GM21528 (cell line): ENCODE measurements around the gene FGFR2.

Experiments used
- ATAC-seq: cut with Tn5 transposase; IDR thresholded peaks from one replicate; pipeline ENCODE4 v1.9.1; 2021; ENCODE audit warnings: mild to moderate bottlenecking, moderate library complexity; ENCODE audit not compliant: unreplicated experiment, low FRiP score

FGFR2 gene

GRCh38 chr10:121503587-121504051 is 94.6 kb downstream of the FGFR2 start:
- no peak for ATAC-seq

DNA sequence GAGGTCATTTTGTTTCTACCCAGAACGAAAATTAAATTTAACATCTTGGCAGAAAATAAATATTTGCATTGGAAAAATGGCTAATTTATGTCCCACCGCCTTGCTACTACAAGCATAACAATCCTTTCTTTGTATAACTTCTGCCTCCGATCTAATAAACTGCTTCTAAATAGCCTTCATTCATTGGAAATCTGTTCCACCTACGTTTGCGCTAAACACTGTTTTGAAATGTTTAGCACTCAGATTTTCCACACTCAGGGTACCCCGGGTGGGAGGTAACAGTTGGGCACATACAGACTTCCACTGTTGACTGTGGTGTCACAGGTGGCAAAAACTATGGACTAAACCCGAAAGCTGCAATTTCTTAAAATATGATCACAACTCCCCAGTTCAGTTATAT is 96.4 kb downstream of the FGFR2 start:
- ATAC-seq = no peak

DNA sequence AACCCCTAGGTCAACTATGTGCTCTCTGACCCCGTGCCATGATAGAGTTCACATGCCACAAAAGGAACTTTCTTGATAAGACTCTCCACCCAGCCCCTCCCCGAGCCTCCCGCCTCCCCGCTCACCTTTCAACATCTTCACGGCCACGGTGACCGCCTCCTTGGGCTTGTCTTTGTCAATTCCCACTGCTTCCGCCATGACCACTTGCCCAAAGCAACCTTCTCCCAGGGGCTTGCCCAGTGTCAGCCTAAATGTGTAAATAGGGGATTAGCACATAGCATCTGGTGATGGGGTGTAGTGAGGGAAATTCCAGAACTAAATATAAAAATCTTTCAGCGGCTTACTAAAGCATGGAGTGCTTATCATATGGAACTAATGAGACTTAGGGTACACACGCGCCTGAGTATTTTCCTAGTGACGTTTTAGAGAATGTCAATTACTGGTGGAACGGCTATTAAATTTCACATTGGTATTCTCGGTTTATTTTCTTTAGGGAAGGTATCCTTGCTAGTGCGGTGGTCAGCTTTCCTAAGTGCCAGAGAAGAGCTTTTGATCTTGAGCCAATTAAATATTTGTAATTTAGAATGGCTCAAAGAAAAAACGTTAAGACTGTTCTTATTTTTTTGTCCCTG is 97.4 kb downstream of the FGFR2 start:
- ATAC-seq = no peak

DNA sequence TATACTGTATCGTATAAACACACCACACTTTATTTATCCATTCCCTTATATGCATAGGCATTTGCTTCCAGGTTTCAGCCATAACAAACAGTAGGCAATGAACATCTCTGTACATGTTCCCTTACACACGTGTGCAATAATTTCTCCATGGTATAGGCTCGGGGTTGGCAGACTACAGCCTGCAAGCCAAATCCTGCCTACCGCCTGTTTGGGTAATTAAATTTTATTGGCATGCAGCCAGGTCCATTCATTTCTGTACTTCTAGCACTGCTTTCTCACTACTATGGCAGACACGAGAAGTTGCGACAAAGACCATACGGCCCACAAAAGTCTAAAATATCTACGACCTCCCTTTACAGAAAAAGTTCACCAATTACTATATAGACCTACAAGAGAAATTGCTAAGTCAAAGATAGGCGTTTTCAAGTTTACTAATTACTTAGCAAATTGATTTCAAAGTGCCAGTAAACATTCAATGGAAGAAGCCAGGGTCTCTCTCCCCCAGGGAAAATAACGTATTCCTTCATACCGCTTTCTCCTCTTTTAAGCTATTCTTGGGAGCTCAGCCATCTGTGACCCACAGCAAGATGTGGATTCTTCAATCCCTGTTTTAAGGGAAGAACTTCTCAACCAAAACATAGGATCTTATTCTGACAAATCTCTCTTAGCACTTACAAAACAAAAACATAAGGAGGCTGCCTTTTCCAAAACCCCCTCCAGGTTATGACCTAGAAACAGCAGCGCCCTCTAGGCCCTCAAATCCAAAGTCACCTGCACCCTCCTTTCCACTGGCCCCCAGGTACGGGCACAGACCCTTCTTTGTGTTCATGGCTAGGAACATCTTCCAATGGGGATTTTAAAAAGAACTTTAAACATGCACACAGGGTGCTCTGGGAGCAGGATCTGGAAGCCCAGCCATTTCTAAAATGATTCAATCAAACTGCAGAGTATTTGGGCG is 100.5 kb downstream of the FGFR2 start:
- ATAC-seq = no peak

DNA sequence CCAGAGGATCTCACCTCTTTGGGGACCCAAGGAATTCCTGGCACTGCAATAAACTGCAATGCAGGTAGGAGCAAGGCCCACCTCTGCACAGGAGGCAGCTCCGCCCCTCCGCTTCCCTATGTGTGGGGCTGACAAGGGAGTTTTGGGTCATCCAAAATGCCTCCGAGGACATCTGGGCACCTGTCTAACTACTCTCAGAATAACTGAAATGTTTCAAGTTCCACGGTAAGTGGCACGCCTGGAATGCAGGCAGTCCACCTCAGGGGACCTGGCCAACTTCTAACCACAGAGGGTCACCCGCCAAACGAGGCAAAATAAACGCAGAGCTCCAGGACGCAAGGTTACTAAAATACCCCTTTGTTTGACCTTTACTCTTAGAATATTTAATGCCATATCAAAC is 102.5 kb downstream of the FGFR2 start:
- ATAC-seq = no peak

DNA sequence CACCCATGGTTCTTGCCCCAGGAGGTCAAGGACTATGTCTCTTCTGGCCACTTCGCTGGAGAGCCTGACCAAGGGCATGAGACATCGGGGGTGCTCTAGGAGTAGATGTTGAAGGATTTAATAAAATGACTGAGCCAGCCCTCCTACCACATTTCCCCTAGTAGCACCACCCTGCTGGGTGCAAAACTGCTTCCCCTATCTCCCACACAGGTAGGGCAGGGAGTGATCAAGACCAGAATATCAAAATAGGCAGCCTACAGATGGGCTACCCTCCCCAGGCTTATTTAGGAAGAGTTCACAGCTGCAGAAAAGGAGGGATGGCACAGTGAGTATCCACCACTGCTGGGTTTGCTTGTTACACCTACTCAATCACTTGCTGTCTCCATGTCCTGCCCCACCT is 103.9 kb downstream of the FGFR2 start:
- ATAC-seq = no peak

- no peak for ATAC-seq
Measured at GRCh38 chr10:121493521-121493920, 104.7 kb downstream of the FGFR2 start.

- no peak for ATAC-seq
Measured at GRCh38 chr10:121490871-121491519, 107.2 kb downstream of the FGFR2 start.

DNA sequence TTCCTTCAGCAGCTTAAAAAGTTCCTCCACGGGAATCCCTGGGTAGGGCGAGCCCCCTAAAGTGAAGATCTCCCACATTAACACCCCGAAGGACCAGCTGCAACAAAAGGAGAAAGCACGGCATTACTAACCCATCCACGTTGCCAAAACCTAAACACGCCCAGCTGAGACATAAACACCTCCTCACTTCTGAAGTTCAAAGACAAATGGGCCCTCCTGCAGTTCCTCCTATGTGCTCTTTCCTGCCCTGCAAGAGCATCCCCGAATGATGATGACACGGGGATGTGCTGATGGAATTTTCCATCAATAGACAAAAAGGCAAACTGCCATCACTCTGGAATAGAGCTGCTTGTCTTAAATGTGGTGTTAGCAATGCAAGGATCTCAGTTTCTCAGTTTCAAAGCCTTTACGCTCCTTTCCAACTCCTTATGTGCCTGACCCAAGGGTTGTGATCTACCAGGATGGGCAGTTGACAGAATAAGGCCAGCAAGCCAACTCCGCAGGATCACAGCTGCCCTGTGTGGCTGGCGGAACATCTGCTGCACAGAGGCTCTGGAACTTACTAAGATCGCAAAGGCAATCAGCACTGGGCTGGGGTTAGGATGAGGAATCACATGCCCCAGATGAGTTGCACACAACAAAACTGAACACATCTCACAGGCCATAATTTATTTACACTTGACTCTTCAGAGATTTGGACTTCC is 112.7 kb downstream of the FGFR2 start:
- ATAC-seq = no peak

DNA sequence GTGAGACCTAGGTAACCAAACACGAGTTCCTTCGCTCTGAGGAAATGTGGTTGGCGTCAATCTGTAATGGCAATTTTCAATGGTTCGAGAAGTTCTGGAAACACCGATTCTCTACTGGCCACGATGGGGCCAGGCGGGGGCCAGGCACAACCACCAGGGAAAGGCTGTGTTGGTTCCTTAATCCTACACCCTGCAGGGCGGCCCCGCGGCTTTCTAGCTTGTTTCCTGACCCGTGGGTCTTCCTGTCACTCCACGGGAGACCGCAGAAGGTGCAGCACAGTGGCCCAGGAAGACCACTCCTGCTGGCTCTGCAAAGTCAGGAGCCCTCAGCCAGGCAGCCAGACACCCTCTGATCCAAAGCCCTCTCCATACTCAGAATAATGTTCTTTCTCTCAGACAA is 113.4 kb downstream of the FGFR2 start:
- ATAC-seq = no peak

DNA sequence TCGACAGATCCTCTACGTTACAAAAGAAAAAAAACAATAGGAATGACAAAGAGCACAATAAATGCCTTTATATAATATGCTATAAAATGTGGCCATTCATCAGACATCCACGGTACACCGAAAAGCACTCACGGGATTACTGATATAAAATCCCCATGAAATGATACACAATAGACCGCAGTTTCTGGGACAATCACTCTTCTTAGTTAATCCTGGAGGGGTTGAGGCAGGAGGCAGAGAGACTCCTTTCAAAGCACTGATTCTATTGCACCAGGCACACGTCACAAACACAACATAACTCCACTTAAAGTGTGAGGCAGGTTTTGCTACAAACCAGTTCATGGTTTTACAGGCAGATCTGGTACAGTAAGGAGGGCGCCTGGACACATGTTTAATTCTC is 113.8 kb downstream of the FGFR2 start:
- ATAC-seq = no peak

DNA sequence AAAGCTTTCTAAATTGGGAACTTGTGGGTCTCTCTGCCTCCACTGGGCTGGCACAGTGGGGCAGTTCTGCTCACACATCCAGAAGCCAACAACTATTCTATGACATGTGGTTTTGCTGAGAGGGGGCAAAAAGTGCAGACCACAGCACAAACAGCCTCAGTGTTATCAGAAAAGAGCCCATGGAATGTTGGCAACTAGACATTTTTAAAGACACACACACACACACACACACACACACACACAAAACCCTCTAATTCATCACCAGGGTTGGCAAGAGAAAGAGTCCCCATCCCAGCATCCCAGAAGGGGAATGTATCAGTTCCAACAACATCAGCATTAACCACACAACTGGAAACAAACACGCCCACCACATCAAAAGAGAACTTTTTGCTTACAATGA is 117.1 kb downstream of the FGFR2 start:
- no peak for ATAC-seq

DNA sequence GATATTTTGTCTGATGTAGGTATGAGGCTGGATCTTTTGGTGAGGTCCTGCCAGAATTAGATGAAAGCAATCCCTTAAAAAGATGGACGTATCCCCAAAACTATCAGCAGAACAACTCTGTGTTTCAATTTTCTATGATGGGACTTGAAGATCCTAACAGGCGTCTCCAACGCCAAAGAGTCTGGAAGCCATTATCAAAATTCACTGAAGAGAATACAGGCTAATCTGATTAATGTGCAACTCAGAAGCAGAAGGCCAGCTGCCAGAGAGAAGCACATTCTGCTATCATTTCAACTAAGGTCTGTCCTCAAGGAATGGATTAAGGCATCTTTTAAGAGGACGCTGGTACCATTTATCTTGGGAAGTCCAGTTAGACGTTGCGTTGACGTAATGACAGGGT is 119.7 kb downstream of the FGFR2 start:
- ATAC-seq = no peak

GRCh38 chr10:121469797-121470606 is 128.2 kb downstream of the FGFR2 start:
- ATAC-seq = no peak

GRCh38 chr10:121468726-121469125 is 129.5 kb downstream of the FGFR2 start:
- ATAC-seq = no peak

DNA sequence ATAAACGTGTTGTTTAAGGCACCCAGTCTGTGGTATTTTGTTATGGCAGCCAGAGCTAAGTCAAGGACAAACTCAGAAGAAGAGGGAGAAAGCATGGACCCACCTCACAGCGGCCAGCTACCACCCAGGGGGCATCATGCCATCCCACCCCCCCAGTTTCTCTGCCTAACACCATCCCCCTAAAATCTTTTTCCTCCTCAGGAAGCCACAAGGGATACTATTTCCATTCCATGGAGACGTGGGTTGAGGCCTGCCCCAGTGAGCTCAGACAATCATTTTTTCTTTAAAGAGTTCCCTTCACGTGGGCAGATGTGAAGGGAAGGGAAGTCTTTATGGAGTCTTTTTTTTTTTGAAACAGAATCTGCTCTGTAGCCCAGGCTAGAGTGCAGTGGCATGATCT is 131.8 kb downstream of the FGFR2 start:
- no peak for ATAC-seq

- no peak for ATAC-seq
Measured at GRCh38 chr10:121465215-121465614, 133.0 kb downstream of the FGFR2 start.

- no peak for ATAC-seq
Measured at GRCh38 chr10:121464517-121464916, 133.7 kb downstream of the FGFR2 start.

GRCh38 chr10:121462955-121463354 is 135.3 kb downstream of the FGFR2 start:
- ATAC-seq = no peak

GRCh38 chr10:121462281-121462680 is 136.0 kb downstream of the FGFR2 start:
- no peak for ATAC-seq
